HG02885 (cell line): Measurements from ENCODE around the gene GET4.
"Not testable (repeated sequence)": the region's sequence is repeated elsewhere in the genome, so short reads cannot be mapped to it uniquely, and the experiment has no call there.

ENCODE experiments used
- ATAC-seq: cut with Tn5 transposase; IDR thresholded peaks from one replicate; pipeline ENCODE4 v1.9.1; 2021; ENCODE audit warnings: mild to moderate bottlenecking; ENCODE audit not compliant: unreplicated experiment, poor library complexity

GET4 gene

GRCh38 chr7:923108-924041 is 47.0 kb downstream of the GET4 start:
- ATAC-seq = peak; percentile 83

- not testable (repeated sequence) for ATAC-seq
Observed at GRCh38 chr7:924042-924441, 47.7 kb downstream of the GET4 start.

DNA sequence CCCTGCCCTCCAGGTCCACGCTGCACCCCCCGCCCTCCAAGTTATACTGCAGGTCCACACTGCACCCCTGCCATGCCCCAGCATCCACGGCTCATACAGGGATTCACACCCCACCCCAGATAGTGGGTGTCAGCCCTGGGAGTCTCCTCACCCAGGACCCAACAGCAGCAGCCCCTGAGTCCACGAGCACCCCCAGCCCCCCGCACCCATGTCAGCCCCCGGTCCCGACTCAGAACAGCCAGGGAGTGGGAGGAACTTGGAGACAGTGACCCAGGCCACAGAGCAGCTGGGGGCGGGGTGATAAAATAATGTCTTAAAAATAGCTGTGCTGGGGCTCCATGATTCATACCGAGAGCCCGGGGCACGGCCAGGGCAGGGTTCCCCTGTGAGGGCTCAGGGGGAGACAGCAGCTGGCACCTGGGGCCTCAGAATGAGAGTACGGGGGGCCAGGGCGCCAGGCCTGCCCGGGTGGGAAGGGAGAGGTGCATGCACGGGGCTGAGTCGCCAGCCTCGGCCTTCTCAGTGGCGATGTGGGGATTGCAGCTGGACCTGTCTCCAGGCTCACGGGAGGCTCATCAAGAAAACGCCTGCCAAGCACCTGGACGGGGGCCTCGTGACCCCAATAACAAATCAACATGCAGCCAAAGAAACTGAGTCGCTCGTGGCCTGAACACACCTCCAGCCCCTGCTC is 48.3 kb downstream of the GET4 start:
- peak; percentile 53 for ATAC-seq

- no peak for ATAC-seq
Observed at GRCh38 chr7:925601-926000, 49.2 kb downstream of the GET4 start.

- ATAC-seq = no peak
Observed at GRCh38 chr7:926061-927030, 50.0 kb downstream of the GET4 start.

- ATAC-seq = no peak
Observed at GRCh38 chr7:927031-927671, 50.8 kb downstream of the GET4 start.

DNA sequence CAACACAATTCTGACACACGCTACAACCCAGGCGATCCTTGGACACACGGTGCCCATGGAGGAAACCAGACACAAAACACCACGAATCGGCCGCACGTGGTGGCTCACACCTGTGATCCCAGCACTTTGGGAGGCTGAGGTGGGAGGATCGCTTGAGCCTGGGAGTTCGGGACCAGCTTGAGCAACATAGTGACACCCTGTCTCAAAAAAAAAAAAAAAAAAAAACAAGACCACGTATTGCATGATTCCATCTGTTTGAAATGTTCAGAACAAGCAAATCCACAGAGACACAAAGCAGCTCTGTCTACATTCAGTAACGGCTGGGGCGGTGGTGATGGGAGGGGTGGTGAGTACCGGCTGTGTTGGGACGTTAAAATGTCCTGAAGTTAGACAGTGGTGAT is 53.0 kb downstream of the GET4 start:
- no peak for ATAC-seq

DNA sequence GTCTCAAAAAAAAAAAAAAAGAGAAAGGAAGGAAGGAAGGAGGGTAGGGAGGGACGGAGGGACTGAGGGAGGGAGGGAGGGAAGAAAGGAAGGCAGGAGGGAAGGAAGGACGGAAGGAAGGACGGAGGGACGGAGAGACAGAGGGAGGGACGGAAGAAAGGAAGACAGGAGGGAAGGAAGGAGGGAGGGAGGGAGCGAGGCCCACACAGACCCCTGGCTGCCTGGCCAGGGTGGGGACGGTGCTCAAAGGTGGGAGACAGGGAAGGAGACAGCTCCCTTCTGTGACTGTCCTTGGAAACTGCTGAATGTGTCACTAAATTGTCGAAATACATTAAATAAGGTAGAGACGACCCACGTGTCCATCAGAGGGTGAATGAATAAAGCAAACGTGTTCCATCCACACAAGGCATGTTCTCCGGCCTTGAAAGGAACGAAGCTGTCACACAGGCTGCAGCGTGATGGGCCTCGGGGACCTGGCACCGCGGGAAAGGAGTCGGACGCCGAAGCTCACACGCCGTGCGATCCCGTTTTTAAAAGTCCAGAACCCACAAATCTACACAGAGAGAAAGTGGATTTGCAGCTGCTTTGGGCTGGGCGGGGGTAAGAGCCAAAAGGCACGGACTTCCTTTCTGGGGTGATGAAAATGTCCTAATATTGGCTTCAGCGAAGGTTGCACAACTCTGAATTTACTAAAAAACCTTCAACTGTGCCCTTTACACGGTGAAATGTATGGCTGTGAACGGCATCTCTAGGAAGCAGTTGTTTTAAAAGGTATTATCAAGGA is 54.8 kb downstream of the GET4 start:
- no peak for ATAC-seq

GRCh38 chr7:931871-932650 is 55.7 kb downstream of the GET4 start:
- ATAC-seq = no peak

GRCh38 chr7:932651-932975 is 56.3 kb downstream of the GET4 start:
- no peak for ATAC-seq

DNA sequence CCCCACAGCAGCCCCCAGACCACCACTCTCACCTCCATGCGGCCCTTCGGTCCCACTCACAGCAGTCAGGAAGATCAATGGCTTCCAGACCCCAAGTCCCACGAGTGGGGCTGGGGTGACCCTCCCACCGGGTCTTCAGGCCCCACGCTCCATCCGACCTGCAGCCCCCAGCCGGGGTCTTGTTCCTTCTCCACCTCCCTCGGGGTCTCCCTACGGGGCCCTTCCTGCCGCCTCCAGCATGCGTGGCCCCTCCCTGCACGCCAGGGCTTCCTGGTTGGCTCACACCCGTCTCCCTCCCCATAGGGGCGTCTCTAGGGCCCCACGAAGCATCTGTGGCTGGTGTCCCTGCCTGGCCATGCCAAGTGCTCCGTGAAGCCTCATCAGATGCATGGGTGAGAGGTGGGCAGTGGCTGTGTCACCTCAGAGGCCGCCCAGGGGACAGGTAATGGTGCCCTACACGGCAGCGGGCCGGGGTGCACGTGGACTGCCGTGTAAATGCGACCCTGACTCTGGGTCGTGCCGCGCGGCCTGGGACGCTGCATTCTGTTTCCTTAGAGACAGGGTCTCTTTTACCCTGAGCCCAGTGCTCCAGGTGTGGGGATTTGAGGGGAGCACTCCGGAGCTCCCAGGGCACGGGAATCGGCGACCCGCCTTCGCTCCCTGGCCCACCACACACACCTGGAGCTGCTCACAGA is 58.3 kb downstream of the GET4 start:
- ATAC-seq = no peak

- ATAC-seq = no peak
Observed at GRCh38 chr7:935164-935873, 59.0 kb downstream of the GET4 start.

- ATAC-seq = no peak
Observed at GRCh38 chr7:935874-936385, 59.6 kb downstream of the GET4 start.

GRCh38 chr7:936386-937054 is 60.2 kb downstream of the GET4 start:
- peak; percentile 84 for ATAC-seq

DNA sequence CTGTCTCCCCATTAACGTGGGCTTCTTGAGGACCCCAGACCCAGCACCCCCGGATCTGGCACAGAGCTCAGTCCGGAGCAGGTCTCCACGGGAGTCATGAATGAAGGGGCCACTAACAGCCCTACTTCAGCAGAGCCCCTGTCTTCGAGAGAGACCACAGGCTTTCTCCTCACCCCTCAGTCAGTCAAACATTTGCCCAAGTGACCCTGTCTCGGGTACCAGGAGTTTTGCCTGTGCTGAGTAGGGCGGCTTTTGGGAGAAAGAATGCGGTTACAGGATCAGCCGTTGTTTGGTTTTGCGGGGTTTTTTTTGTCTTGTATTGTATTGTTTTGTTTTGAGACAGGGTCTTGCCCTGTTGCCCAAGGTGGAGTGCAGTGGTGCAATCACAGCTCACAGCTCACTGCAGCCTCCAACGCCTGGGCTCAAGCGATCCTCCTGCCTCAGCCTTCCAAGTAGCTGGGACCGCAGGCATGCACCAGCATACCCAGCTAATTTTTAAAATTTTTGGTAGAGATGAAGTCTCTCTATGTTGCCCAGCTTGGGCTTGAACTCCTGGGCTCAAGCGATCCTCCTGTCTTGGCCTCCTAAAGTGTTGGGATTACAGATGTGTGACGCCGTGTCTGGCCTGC is 61.6 kb downstream of the GET4 start:
- ATAC-seq = no peak

DNA sequence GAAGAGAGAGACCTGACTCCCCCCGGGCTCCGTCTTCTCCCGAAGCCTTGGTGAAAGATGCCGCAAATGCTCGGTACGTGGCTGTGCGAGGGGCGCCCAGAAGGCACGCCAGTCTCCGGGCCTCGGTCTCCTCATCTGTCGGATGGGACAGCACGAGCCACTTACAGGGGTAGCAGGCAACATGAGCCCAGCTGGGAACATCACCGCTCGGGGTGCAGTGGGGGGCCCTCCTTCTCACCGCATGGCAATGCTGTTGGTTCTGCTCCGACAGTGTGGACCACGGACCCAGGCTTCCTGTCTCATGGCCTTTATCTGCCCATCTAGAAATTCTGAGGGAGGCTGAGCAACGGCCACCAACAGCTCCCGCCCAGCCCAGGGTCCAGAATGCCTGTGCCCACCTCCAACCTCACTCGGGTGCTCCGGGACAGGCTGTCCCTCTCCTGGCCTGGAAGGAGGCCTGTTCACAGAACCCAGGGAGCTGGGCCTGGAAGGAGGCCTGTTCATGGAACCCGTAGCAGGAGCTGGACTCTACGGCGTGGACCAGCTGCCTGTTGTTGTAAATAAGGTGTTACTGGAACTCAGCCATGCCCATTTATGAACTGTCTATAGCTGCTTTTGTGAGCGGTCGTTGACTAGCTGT is 62.3 kb downstream of the GET4 start:
- no peak for ATAC-seq
